Smooth muscle cell (in vitro differentiated cells): Measurements from ENCODE around the gene KCTD15. TPM values are rescaled to one million over a fixed set of nuclear protein-coding genes. Genes with fewer than 3 reads are reported as not detected.

Experiments used
- DNase-seq: peaks from one replicate; lab custom pipeline; 2025; ENCODE audit not compliant: unreplicated experiment; lab: John Stamatoyannopoulos, UW
- H2AFZ ChIP-seq: fragments of 200-600 bp; sonication (generic); 2 replicates; pipeline ENCODE4 v1.6.0; 2016; ENCODE audit warnings: antibody characterized with exemption, low read depth, mild to moderate bottlenecking
- H3F3A ChIP-seq: fragments of 200-600 bp; sonication (generic); 2 replicates; pipeline ENCODE4 v1.6.0; 2017; ENCODE audit warnings: antibody characterized with exemption, low read depth
- H3K27ac ChIP-seq: fragments of 200-600 bp; sonication (generic); 2 replicates; pipeline ENCODE4 v1.5.1; 2016; ENCODE audit warnings: low read depth, mild to moderate bottlenecking
- H3K27me3 ChIP-seq: fragments of 200-600 bp; sonication (generic); 2 replicates; pipeline ENCODE4 v1.6.1; 2016; ENCODE audit warnings: low read depth, mild to moderate bottlenecking
- H3K36me3 ChIP-seq: fragments of 200-600 bp; sonication (generic); 2 replicates; pipeline ENCODE4 v1.5.1; 2016; ENCODE audit warnings: low read depth
- H3K4me1 ChIP-seq: fragments of 200-600 bp; sonication (generic); 2 replicates; pipeline ENCODE4 v1.5.1; 2016; ENCODE audit warnings: low read depth
- H3K4me2 ChIP-seq: fragments of 200-600 bp; sonication (generic); 2 replicates; pipeline ENCODE4 v1.6.0; 2016; ENCODE audit warnings: mild to moderate bottlenecking
- H3K4me3 ChIP-seq: fragments of 200-600 bp; sonication (generic); 2 replicates; pipeline ENCODE4 v1.5.1; 2016; ENCODE audit warnings: mild to moderate bottlenecking
- H3K79me2 ChIP-seq: fragments of 200-600 bp; sonication (generic); 2 replicates; pipeline ENCODE4 v1.6.0; 2016; ENCODE audit warnings: low read depth, mild to moderate bottlenecking
- H3K9ac ChIP-seq: fragments of 200-600 bp; sonication (generic); 2 replicates; pipeline ENCODE4 v1.6.0; 2016; ENCODE audit warnings: low read depth
- H3K9me3 ChIP-seq: fragments of 200-600 bp; sonication (generic); replicated peaks from 2 replicates; pipeline ENCODE4 v1.5.1; 2016; ENCODE audit warnings: low read depth
- H4K20me1 ChIP-seq: fragments of 200-600 bp; sonication (generic); 2 replicates; pipeline ENCODE4 v1.6.0; 2016; ENCODE audit warnings: low read depth
- CTCF ChIP-seq: fragments of 200-600 bp; sonication (generic); IDR thresholded peaks from 2 replicates; pipeline ENCODE4 v1.5.1; 2017; ENCODE audit warnings: borderline replicate concordance, mild to moderate bottlenecking, antibody characterized with exemption; ENCODE audit not compliant: insufficient read depth, poor library complexity, severe bottlenecking
- WGBS: methylation state at CpG from one replicate; pipeline ENCODE4 v1.1.7; 2016; ENCODE audit warnings: low lambda C conversion rate; 5-methylcytosine and 5-hydroxymethylcytosine counted together
- polyA plus RNA-seq: library from polyadenylated mRNA; unstranded; fragments of >200 nt; fragmentation: Nextera tagmentation; extraction: Ambion mirVana; gene quantifications from 2 replicates; pipeline ENCODE4 v1.2.1, GENCODE V29; 2016
- total RNA-seq: library from RNA; depleted of rRNA; stranded (reverse); fragments of >200 nt; gene quantifications from 2 replicates; pipeline ENCODE4 v1.2.3, GENCODE V29; 2014

KCTD15 gene
- total and polyA plus RNA-seq, 2 experiments from 2014 or later = 9.6 to 54.3 TPM

GRCh38 chr19:33752018-33752800 is 44.5 kb upstream of the KCTD15 start:
- no peaks in the 10 kb centered on the region for H3K36me3 ChIP-seq
- no peak overlapping the region for H3K4me2 ChIP-seq
- DNase-seq = no peak
- H3K27me3 ChIP-seq = no peaks in the 10 kb centered on the region
- H3K9ac ChIP-seq = no peak overlapping the region
- no peaks in the 10 kb centered on the region for H3K79me2 ChIP-seq
- TF ChIP-seq CTCF = no peak
- no peaks in the 10 kb centered on the region for H4K20me1 ChIP-seq
- 82% methylated on average over 27 of the region's 27 CpGs for WGBS
- no peaks in the 10 kb centered on the region for H3K9me3 ChIP-seq
- H2AFZ ChIP-seq = no peak overlapping the region
- no peak overlapping the region for H3K27ac ChIP-seq
- H3K4me3 ChIP-seq = no peak overlapping the region
- H3K4me1 ChIP-seq = no peaks in the 10 kb centered on the region
- H3F3A ChIP-seq = no peaks in the 10 kb centered on the region

GRCh38 chr19:33752945-33753344 is 43.7 kb upstream of the KCTD15 start:
- no peaks in the 10 kb centered on the region for H4K20me1 ChIP-seq
- H3K4me3 ChIP-seq = no peak overlapping the region
- DNase-seq = no peak
- no peak overlapping the region for H2AFZ ChIP-seq
- H3K27ac ChIP-seq = no peak overlapping the region
- no peak overlapping the region for H3K9ac ChIP-seq
- WGBS = 85% methylated on average over 6 of the region's 6 CpGs
- H3K4me2 ChIP-seq = no peak overlapping the region
- no peaks in the 10 kb centered on the region for H3K79me2 ChIP-seq
- no peaks in the 10 kb centered on the region for H3K36me3 ChIP-seq
- no peaks in the 10 kb centered on the region for H3F3A ChIP-seq
- H3K27me3 ChIP-seq = no peaks in the 10 kb centered on the region
- H3K4me1 ChIP-seq = no peaks in the 10 kb centered on the region
- no peak for TF ChIP-seq CTCF
- no peaks in the 10 kb centered on the region for H3K9me3 ChIP-seq

- TF ChIP-seq CTCF = no peak
- no peak for DNase-seq
- Histone ChIP-seq H2AFZ (no peak overlapping the region), H3K4me2 (no peak overlapping the region), H3K9ac (no peak overlapping the region), H3K27me3 (no peaks in the 10 kb centered on the region), H3K36me3 (no peaks in the 10 kb centered on the region), H4K20me1 (no peaks in the 10 kb centered on the region), H3K9me3 (no peaks in the 10 kb centered on the region), H3K4me3 (no peak overlapping the region), H3K4me1 (no peaks in the 10 kb centered on the region), H3K27ac (no peak overlapping the region), H3F3A (no peaks in the 10 kb centered on the region), H3K79me2 (no peaks in the 10 kb centered on the region)
- WGBS = 72% methylated on average over 7 of the region's 7 CpGs
Measured at GRCh38 chr19:33754361-33754760, 42.3 kb upstream of the KCTD15 start.
